OCI-LY3 (cell line): Measurements from ENCODE around the gene NUDT8.

Experiments used
- EZH2phosphoT487 ChIP-seq: fragments of 200-600 bp; shearing (Covaris generic); IDR thresholded peaks from 2 replicates; pipeline ENCODE4 v1.6.1; 2018; ENCODE audit warnings: antibody characterized with exemption, mixed run types, low read depth
- TF ChIP-seq, protein P1 (sequence below): fragments of 200-600, 300-600 bp; sonication (generic); IDR thresholded peaks from 2 replicates; pipeline ENCODE4 v1.5.1; 2014; ENCODE audit warnings: antibody characterized with exemption, low read length, low read depth

DNA sequence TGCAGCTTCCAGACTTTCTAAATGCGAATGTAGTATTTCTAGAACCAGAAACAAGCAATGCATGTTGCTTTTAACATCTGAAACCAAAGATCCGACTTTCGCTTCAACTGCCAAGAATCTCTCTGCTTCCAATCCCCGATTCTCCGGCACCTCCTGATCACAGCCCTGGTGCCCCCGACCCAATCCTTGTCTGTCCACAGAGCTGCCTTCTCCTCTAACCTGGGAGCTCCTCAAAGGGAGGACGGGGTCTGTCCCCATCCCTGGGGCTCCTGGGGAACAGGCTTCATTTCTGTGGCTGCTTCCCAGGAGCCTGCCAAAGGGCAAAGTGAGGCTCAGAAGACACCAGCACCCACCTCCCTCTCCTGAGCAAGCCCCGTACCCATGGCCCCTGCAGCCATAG is 44.2 kb upstream of the NUDT8 start:
- TF ChIP-seq, protein P1, sequence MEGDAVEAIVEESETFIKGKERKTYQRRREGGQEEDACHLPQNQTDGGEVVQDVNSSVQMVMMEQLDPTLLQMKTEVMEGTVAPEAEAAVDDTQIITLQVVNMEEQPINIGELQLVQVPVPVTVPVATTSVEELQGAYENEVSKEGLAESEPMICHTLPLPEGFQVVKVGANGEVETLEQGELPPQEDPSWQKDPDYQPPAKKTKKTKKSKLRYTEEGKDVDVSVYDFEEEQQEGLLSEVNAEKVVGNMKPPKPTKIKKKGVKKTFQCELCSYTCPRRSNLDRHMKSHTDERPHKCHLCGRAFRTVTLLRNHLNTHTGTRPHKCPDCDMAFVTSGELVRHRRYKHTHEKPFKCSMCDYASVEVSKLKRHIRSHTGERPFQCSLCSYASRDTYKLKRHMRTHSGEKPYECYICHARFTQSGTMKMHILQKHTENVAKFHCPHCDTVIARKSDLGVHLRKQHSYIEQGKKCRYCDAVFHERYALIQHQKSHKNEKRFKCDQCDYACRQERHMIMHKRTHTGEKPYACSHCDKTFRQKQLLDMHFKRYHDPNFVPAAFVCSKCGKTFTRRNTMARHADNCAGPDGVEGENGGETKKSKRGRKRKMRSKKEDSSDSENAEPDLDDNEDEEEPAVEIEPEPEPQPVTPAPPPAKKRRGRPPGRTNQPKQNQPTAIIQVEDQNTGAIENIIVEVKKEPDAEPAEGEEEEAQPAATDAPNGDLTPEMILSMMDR = no peak
- no peak for TF ChIP-seq EZH2phosphoT487
